Panc1 (cell line): ENCODE measurements around the gene GDI2. TPM values are rescaled to one million over a fixed set of nuclear protein-coding genes. Genes with fewer than 3 reads are reported as not detected.

Source experiments
- ATAC-seq: fragments of 200-7000 bp; cut with Tn5 transposase; 2 replicates; pipeline ENCODE4 v1.9.1; 2020; ENCODE audit warnings: mild to moderate bottlenecking, moderate library complexity
- BruUV-seq: library from RNA; stranded (reverse); fragments of 400-500 nt; replicated peaks from 2 replicates; lab custom pipeline; 2021; lab: Mats Ljungman, UMichigan
- CTCF ChIA-PET: fragments of 300-600 bp; sonication (Branson Sonifier 250); formaldehyde crosslinking; loops from one replicate; lab custom pipeline; 2022; ENCODE audit warnings: antibody characterized with exemption; lab: Charles Lee
- POLR2A ChIA-PET: fragments of 300-600 bp; sonication (Branson Sonifier 250); formaldehyde crosslinking; loops from one replicate; lab custom pipeline; 2022; ENCODE audit warnings: antibody characterized with exemption; lab: Charles Lee
- DNase-seq: peaks from one replicate; pipeline ENCODE4 v3.0.0-alpha.2; 2010; ENCODE audit warnings: low read depth, low spot score
- H3K27ac ChIP-seq: 2 replicates; pipeline ENCODE4 v1.5.1; 2011; ENCODE audit warnings: mild to moderate bottlenecking, low read length, inconsistent platforms
- H3K27me3 ChIP-seq: fragments of 200-500 bp; sonication (Bioruptor generic); 2 replicates; pipeline ENCODE4 v1.6.0; 2014; ENCODE audit warnings: low read length, inconsistent platforms; ENCODE audit not compliant: control insufficient read depth, insufficient read depth
- H3K36me3 ChIP-seq: fragments of 200-500 bp; sonication (Bioruptor generic); 2 replicates; pipeline ENCODE4 v1.5.1; 2014; ENCODE audit warnings: inconsistent platforms, mild to moderate bottlenecking, low read length, moderate library complexity; ENCODE audit not compliant: control insufficient read depth, insufficient read depth
- H3K4me1 ChIP-seq: 2 replicates; pipeline ENCODE4 v1.5.1; 2011; ENCODE audit warnings: inconsistent platforms, mild to moderate bottlenecking, low read length, moderate library complexity; ENCODE audit not compliant: control insufficient read depth, insufficient read depth
- H3K4me3 ChIP-seq, 2 experiments: 2 replicates each; pipeline ENCODE4 v1.5.1; 2011 to 2012; ENCODE audit warnings: low read depth in 2 of 2, low read length in 2 of 2, mild to moderate bottlenecking in 2 of 2, inconsistent platforms in 1 of 2, moderate library complexity in 1 of 2
- H3K9me3 ChIP-seq: fragments of 200-500 bp; sonication (Bioruptor generic); 2 replicates; pipeline ENCODE4 v1.5.1; 2014; ENCODE audit warnings: low read depth, mild to moderate bottlenecking, inconsistent platforms, low read length, moderate library complexity; ENCODE audit not compliant: control insufficient read depth, insufficient read depth
- CTCF ChIP-seq: fragments of 450-650 bp; IDR thresholded peaks from 2 replicates; pipeline ENCODE4 v1.5.1; 2017; ENCODE audit warnings: mild to moderate bottlenecking
- POLR2AphosphoS5 ChIP-seq: IDR thresholded peaks from 2 replicates; pipeline ENCODE4 v1.6.1; 2012; ENCODE audit warnings: mild to moderate bottlenecking, low read depth, low read length, moderate library complexity
- REST ChIP-seq, 2 experiments: IDR thresholded peaks; 2 replicates each; pipeline ENCODE4 v1.6.1; 2011 to 2012; ENCODE audit warnings: low read depth in 2 of 2, control low read depth in 1 of 2, low read length in 1 of 2, mild to moderate bottlenecking in 1 of 2, moderate library complexity in 1 of 2; ENCODE audit not compliant: insufficient read depth in 1 of 2
- SIN3A ChIP-seq: IDR thresholded peaks from 2 replicates; pipeline ENCODE4 v1.6.1; 2012; ENCODE audit warnings: low read depth, mild to moderate bottlenecking, low read length, moderate library complexity, borderline replicate concordance; ENCODE audit not compliant: insufficient read depth
- TCF7L2 ChIP-seq: IDR thresholded peaks from 2 replicates; pipeline ENCODE4 v1.6.1; 2011; ENCODE audit warnings: mild to moderate bottlenecking, low read depth, low read length, inconsistent platforms
- in situ Hi-C: cut with HindIII; loops from 2 replicates; pipeline ENCODE4 v1.10.0; 2016; ENCODE audit warnings: low sequenced_read_pairs, low pct_unique_long_range_greater_than_20kb
- intact Hi-C: fragments of 100-400 bp; cut with micrococcal nuclease; formaldehyde crosslinking; loops from one replicate; pipeline ENCODE4 v1.10.0; 2022; ENCODE audit not compliant: unreplicated experiment
- total RNA-seq: library from RNA; stranded (reverse); gene quantifications from one replicate; pipeline ENCODE4 v1.2.1, GENCODE V29; 2021; ENCODE audit not compliant: unreplicated experiment

The GDI2 gene
- total RNA-seq, 1 experiment from 2014 or later: 130 TPM

- intact Hi-C loops (no loop called here), in situ Hi-C loops (no loop called here)
- Histone ChIP-seq H3K27me3 (no peaks in the 10 kb centered on the region), H3K4me1 (no peaks in the 10 kb centered on the region), H3K36me3 (peaks cover 5% of the 10 kb centered on the region; the same call in 1 of the 2 replicates), H3K27ac (no peak overlapping the region), H3K9me3 (no peaks in the 10 kb centered on the region), H3K4me3 (no peak overlapping the region)
- TF ChIP-seq TCF7L2 (no peak), REST (IDR thresholded peaks at IDR 0.05; ENCODE audit: insufficient read depth in 1 of 2, low read depth in 2 of 2, low read length in 1 of 2) (no peak), CTCF (no peak), POLR2AphosphoS5 (no peak), SIN3A (no peak)
- BruUV-seq: no TSS peak
- DNase-seq (no peak), ATAC-seq (no peak)
- POLR2A ChIA-PET: no interaction called here
- CTCF ChIA-PET: no interaction called here
Measured at GRCh38 chr10:5800782-5801181, 12.5 kb downstream of the GDI2 start.

- Histone ChIP-seq H3K9me3 (no peaks in the 10 kb centered on the region), H3K27me3 (no peaks in the 10 kb centered on the region), H3K4me1 (no peaks in the 10 kb centered on the region), H3K36me3 (peaks cover 21% of the 10 kb centered on the region), H3K4me3 (no peak overlapping the region), H3K27ac (no peak overlapping the region)
- in situ Hi-C loops: no loop called here
- ChIA-PET POLR2A (no interaction called here), CTCF (no interaction called here)
- no TSS peak for BruUV-seq
- intact Hi-C loops: no loop called here
- no peak for TF ChIP-seq SIN3A
- no peak for TF ChIP-seq TCF7L2
- TF ChIP-seq POLR2AphosphoS5: no peak
- no peak for TF ChIP-seq REST (IDR thresholded peaks at IDR 0.05; ENCODE audit: insufficient read depth in 1 of 2, low read depth in 2 of 2, low read length in 1 of 2)
- no peak for TF ChIP-seq CTCF
- DNase-seq: no peak
- no peak for ATAC-seq
Measured at GRCh38 chr10:5794236-5794635, 19.0 kb downstream of the GDI2 start.
